HG02981 (cell line): ENCODE results near the gene PUM2.
"Not testable (repeated sequence)": the region's sequence is repeated elsewhere in the genome, so short reads cannot be mapped to it uniquely, and the experiment has no call there.

Source experiments
- ATAC-seq: cut with Tn5 transposase; IDR thresholded peaks from one replicate; pipeline ENCODE4 v1.9.1; 2021; ENCODE audit warnings: mild to moderate bottlenecking, moderate library complexity; ENCODE audit not compliant: unreplicated experiment

PUM2 gene

DNA sequence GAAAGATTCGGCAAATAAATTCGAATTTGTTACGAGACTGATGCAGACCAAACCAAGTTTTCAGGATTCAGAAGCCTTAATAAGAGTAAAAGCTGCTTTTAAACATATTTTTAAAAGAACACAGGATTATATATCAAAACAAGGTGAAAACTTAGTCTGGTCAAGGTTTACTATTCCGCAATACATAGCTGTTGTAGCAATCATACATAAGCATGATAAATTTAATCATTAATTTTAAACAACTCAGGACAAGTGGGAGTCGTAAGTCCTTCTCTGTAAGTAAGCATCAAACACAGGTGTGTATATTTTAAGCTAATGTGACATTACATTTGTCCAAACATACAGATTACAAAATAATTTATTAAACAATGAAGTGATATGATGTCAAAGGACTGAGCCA, 57.7 kb downstream of the PUM2 start:
- no peak for ATAC-seq

DNA sequence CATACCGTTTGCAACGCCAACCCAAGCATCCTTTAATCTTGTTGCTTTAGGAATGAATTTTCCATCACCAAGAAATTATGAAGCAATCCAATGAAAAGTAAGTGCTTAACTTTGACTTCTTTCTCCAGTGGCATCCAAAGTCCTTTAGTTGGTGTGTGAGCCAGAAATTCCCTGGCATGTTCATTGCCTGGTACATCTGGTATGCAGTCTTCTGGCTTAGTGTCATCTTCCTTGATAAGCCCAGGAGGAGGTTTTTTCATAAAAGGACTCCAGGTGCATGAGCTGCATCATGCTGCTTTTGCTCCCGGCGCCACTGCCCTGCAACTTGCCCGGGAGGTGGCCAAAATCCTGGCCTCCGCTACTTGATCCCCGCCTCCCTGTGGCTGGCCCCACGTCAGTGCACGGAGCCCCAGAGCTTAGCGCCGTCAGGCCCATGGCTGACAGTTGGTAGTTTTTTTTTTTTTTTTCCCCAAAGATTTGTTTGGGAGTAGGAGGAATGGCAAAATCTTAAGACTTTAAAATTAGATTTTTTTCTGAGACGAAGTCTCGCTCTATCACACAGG, 58.7 kb downstream of the PUM2 start:
- no peak for ATAC-seq

GRCh38 chr2:20291106-20291564, 59.5 kb downstream of the PUM2 start:
- ATAC-seq: peak; percentile 82

- ATAC-seq: no peak
Observed at GRCh38 chr2:20288642-20289340, 61.9 kb downstream of the PUM2 start.

DNA sequence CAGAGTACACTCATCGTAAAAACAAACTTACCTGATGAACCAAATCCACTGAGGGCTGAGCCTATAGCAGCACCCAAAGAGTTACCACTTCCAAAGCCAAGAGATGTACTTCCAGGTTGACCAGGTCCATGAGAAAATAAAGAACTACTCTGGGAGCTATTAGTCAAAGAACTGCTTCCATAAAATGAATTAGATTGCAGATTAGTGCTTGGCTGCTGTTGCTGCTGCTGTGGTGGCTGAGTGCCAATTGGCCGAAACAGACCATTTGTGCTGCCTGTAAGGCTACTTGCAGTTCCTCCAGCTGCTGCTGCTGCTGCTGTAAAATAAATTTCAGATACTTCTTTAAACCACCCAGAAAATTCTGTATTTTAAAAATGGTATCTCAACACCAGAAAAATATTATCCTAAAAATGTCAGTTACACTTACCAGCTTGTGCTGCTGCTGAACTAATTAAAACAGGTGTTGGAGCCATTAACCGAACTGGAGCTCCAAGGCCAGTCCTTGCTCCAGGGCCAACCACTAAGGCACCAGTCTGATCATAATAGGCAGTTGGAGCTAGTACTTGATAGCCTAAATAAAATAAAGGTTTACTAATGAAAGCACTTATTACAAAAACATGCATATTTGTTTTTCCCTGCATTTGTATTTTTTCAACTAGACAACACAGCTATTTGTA, 67.6 kb downstream of the PUM2 start:
- ATAC-seq: no peak

DNA sequence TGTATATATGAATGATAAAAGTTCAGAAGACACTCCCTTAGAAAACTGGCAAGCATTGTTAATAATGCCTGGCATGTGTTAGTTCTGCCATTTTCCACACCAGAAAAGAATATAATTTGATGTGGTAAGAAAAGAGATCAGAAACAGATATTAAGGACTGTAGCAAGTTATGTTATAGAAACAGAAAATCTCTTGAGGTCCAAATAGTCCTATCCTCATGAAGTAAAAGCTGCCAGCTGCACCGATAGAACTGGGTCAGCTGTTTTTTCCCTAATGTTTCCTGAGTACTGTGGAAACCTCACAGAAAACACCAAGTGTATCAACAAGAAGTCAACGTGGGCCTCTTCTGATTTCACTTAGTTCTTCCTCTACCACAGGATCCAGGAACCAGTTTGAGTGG, 68.8 kb downstream of the PUM2 start:
- ATAC-seq: no peak

- no peak for ATAC-seq
Observed at GRCh38 chr2:20273042-20273441, 77.6 kb downstream of the PUM2 start.

DNA sequence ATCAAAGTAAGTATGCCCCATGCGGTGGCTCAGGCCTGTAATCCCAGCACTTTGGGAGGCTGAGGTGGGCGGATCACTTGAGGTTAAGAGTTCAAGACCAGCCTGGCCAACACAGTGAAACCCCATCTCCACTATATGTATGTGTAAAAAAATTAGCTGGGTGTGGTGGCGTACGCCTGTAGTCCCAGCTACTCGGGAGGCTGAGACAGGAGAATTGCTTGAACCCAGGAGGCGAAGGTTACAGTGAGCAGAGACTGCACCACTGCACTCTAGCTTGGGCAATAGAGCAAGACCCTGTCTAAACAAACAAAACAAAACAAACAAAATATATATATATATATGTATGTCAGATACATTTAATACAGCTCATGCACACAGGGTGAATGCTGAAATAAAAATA, 82.3 kb downstream of the PUM2 start:
- ATAC-seq: not testable (repeated sequence)

GRCh38 chr2:20267529-20267928, 83.1 kb downstream of the PUM2 start:
- ATAC-seq: no peak

DNA sequence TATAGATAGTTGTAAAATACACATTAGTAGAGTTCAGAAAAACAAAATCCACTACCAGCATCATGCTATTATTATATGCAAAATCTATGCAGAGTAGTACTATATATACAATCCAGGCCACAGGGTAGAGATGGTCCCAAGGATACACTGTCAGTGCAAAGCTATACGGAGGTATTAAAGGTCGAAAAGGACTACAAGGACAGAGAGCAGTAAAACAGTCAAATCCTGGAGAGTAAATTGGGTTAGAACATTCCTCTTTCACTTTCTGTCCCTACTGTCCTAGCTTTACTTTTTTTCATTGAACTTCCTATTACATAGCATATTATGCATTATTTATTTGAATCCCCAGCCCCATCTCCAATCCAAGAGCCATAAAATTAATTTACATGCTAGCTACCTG, 86.0 kb downstream of the PUM2 start:
- no peak for ATAC-seq

DNA sequence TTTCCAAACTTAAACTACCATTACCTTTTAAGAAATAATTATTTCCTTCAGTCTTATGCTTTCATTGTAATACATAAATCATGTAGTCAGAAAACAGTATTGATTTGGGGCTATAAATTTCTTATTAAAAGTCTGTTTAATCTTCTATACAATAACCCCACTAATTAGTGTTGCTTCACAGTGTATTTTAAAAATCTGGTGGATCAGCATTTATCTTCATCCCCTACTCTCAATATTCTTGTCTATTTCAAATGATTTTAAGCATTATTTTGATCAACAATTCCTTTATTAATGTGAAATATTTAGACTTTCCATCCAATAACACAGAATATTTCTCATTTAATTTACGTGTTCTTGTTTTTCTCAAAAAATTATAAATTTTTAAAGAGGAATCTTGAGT, 93.2 kb downstream of the PUM2 start:
- no peak for ATAC-seq

GRCh38 chr2:20254731-20255130, 95.9 kb downstream of the PUM2 start:
- no peak for ATAC-seq

- ATAC-seq: no peak
Observed at GRCh38 chr2:20250436-20250835, 100.2 kb downstream of the PUM2 start.

GRCh38 chr2:20249170-20249569, 101.5 kb downstream of the PUM2 start:
- no peak for ATAC-seq

- no peak for ATAC-seq
Observed at GRCh38 chr2:20247084-20247483, 103.6 kb downstream of the PUM2 start.

GRCh38 chr2:20243637-20244036, 107.0 kb downstream of the PUM2 start:
- not testable (repeated sequence) for ATAC-seq

- no peak for ATAC-seq
Observed at GRCh38 chr2:20242727-20243377, 107.8 kb downstream of the PUM2 start.

DNA sequence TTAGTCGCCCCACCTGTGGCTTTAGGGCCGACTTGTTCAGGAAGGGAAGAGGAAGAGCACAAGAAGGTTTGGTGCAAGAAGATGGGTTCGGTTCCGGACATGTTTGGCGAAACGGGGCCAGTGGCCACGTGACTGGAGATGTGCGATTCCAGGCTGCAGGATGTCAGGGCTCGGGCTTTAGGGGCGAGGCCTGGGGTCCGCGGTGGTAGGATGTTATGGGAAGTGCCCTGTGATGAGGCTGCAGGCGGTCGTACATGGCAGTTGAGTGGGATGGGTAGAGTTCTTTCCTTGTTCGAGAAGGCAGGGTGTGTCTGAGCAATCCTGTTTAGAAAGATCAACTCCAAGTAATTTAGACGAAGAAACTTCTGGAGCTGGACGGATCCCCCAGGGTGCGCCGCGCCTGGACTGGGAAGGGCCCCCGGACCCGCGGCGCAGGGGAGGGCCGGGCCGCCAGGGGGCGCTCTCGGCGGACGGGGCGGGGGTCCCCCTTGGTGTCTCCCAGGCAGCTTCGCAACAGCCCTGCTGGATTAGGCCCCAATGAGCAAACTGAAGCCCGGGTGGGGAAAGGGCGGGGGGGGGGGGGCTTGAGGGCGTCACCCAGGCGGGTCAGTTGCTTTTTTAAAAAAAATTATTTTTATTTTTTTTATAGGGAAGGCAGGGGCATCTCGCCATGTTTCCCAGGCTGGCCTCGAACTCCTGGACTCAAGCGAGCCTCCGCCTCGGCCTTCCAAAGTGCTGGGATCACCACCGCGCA, 108.5 kb downstream of the PUM2 start:
- ATAC-seq: peak; percentile 46

DNA sequence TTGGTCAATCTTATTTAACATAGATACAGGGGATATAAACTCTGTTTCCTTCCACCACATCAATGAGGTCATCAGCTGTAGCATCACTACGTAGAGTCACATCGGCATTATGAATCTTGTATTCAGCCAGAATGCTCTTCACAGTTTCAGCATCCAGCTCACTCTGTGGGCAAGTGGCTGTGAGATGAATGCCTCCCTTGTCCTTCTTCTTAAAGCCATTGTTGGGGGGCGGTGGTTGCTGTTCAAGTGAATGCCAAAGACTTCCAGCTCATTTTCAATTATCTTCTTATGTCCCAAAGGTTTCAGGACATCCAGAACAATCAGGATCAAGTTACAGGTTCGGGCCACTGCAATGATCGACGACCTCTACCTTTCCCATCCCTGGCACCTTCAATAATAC, 110.4 kb downstream of the PUM2 start:
- not testable (repeated sequence) for ATAC-seq

DNA sequence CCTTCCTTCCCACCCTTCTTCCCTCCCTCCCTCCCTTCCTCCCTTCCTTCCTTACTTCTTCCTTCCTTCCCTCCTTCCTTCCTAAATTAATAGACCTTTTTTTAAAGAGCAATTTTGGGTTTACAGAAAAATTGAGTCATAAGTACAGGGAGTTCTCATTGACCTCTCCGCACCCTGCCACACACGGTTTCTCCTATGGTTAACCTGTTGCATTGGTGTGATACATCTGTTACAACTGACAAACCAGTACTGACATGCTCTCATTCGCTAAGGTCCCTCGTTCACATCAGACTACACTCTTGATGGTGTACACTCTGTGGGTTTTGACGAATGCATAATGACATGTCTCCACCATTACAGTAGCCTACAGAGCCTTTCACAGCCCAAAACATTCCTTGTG, 114.1 kb downstream of the PUM2 start:
- ATAC-seq: no peak
